HepG2 (cell line): ENCODE results near the gene CBFA2T2. TPM values are rescaled to one million over a fixed set of nuclear protein-coding genes. Genes with fewer than 3 reads are reported as not detected.
"Not testable (repeated sequence)": the region's sequence is repeated elsewhere in the genome, so short reads cannot be mapped to it uniquely, and the experiment has no call there.

ENCODE experiments used
- ATAC-seq: fragments of 200-7000 bp; cut with Tn5 transposase; 3 replicates; pipeline ENCODE4 v1.9.1; 2020; ENCODE audit warnings: mild to moderate bottlenecking, moderate library complexity
- BruUV-seq: library from RNA; stranded (reverse); fragments of 400-500 nt; replicated peaks from 2 replicates; lab custom pipeline; 2021; lab: Mats Ljungman, UMichigan
- CTCF ChIA-PET: fragments of 300-600 bp; formaldehyde crosslinking; extraction: SDS; loops from one replicate; lab custom pipeline; 2021; ENCODE audit warnings: low total read pairs, inconsistent platforms, low intra/inter-chr PET ratio; lab: Yijun Ruan, JAX
- POLR2A ChIA-PET: fragments of 350-600 bp; sonication (Branson Sonifier 250); formaldehyde crosslinking; loops from one replicate; lab custom pipeline; 2020; ENCODE audit warnings: antibody characterized with exemption, inconsistent platforms; lab: Yijun Ruan, JAX
- DNase-seq: peaks from one replicate; pipeline ENCODE4 v3.0.0-alpha.2; 2015; ENCODE audit warnings: low spot score
- FAIRE-seq: peaks from 3 replicates; lab custom pipeline; 2011; peaks lifted over from hg19 to GRCh38; lab: Jason Lieb, UNC
- H2AFZ ChIP-seq: one replicate; pipeline ENCODE4 v1.6.1; 2011; ENCODE audit warnings: low read length, inconsistent platforms
- H3K27ac ChIP-seq: fragments of 300-600 bp; 3 replicates; pipeline ENCODE4 v1.8.0; 2011; ENCODE audit warnings: mixed run types, mild to moderate bottlenecking, mixed read lengths, low read length, inconsistent platforms; ENCODE audit not compliant: insufficient read depth; ENCODE audit errors: extremely low read length
- H3K27me3 ChIP-seq, 2 experiments: fragments of 200-600 bp in 1 of 2; 2 replicates in 1 of 2; 3 replicates in 1 of 2; pipeline versions ENCODE4 v1.6.0 to v1.8.0; 2011; ENCODE audit warnings: low read length in 2 of 2, mild to moderate bottlenecking in 2 of 2, moderate library complexity in 2 of 2, inconsistent platforms in 1 of 2; ENCODE audit not compliant: insufficient read depth in 2 of 2, control insufficient read depth in 1 of 2
- H3K36me3 ChIP-seq, 2 experiments: fragments of 200-600 bp in 1 of 2; replicated peaks in 1 of 2; 2 replicates in 1 of 2; 3 replicates in 1 of 2; pipeline versions ENCODE4 v1.5.1 to v1.8.0; 2011; ENCODE audit warnings: low read length in 2 of 2, inconsistent platforms in 1 of 2; ENCODE audit not compliant: insufficient read depth in 2 of 2, control insufficient read depth in 1 of 2
- H3K4me1 ChIP-seq: 2 replicates; pipeline ENCODE4 v1.5.1; 2012; ENCODE audit warnings: low read length, inconsistent platforms; ENCODE audit not compliant: insufficient read depth
- H3K4me2 ChIP-seq: 2 replicates; pipeline ENCODE4 v1.6.0; 2011; ENCODE audit warnings: low read depth, low read length, inconsistent platforms
- H3K4me3 ChIP-seq, 3 experiments: fragments of 200-600 bp in 1 of 3; sonication (generic), shearing (Covaris generic) in 1 of 3; replicated peaks in 1 of 3; 2 replicates each; pipeline ENCODE4 v1.5.1; 2011 to 2016; ENCODE audit warnings: low read length in 3 of 3, inconsistent platforms in 2 of 3, low read depth in 2 of 3, mild to moderate bottlenecking in 2 of 3, control low read depth in 1 of 3, mixed read lengths in 1 of 3; ENCODE audit not compliant: insufficient read depth in 1 of 3
- H3K79me2 ChIP-seq: one replicate; pipeline ENCODE4 v1.6.1; 2011; ENCODE audit warnings: low read length, inconsistent platforms; ENCODE audit not compliant: insufficient read depth
- H3K9ac ChIP-seq: 2 replicates; pipeline ENCODE4 v1.6.0; 2011; ENCODE audit warnings: mild to moderate bottlenecking, low read depth, low read length, inconsistent platforms; ENCODE audit not compliant: insufficient read depth
- H3K9me3 ChIP-seq: 2 replicates; pipeline ENCODE4 v1.5.1; 2012; ENCODE audit warnings: mild to moderate bottlenecking, low read length
- H4K20me1 ChIP-seq: 2 replicates; pipeline ENCODE4 v1.6.0; 2011; ENCODE audit warnings: inconsistent platforms, mild to moderate bottlenecking, low read length, moderate library complexity; ENCODE audit not compliant: insufficient read depth
- GLI4 ChIP-seq: sonication (generic); formaldehyde crosslinking; IDR thresholded peaks from 2 replicates; pipeline ENCODE4 v1.5.1; 2020; ENCODE audit warnings: missing genetic modification reagents, mild to moderate bottlenecking, moderate library complexity, borderline replicate concordance
- ZKSCAN1 ChIP-seq: fragments of 150-350 bp; IDR thresholded peaks from 2 replicates; pipeline ENCODE4 v1.6.1; 2014; ENCODE audit warnings: low read length
- ZNF350 ChIP-seq: sonication (generic); formaldehyde crosslinking; IDR thresholded peaks from 2 replicates; pipeline ENCODE4 v1.4.0; 2020; ENCODE audit warnings: mild to moderate bottlenecking, low read depth, missing genetic modification reagents, borderline replicate concordance
- WGBS: methylation state at CpG from one replicate; pipeline ENCODE4 v1.1.6; 2017; ENCODE audit warnings: low lambda C conversion rate; 5-methylcytosine and 5-hydroxymethylcytosine counted together
- in situ Hi-C: cut with HindIII; loops from 2 replicates; pipeline ENCODE4 v1.10.0; 2017; ENCODE audit warnings: low pct_unique_long_range_greater_than_20kb; ENCODE audit not compliant: extremely low pct_ligation_motif_present
- intact Hi-C: fragments of 100-400 bp; cut with micrococcal nuclease; formaldehyde crosslinking; loops from one replicate; pipeline ENCODE4 v1.10.0; 2022; ENCODE audit not compliant: unreplicated experiment
- polyA plus RNA-seq, 8 experiments: library from polyadenylated mRNA; depleted of rRNA in 3 of 8; stranded (reverse) in 7 of 8; unstranded in 1 of 8; fragments of >200 nt; fragmentation: Illumina TruSeq in 4 of 8; extraction: Trizol in 4 of 8; gene quantifications; 2 replicates each; pipeline versions ENCODE4 v1.2.1 to v1.2.3, GENCODE V29; 2011 to 2016; ENCODE audit warnings: low read depth in 4 of 8, missing spikeins in 1 of 8, mixed read lengths in 1 of 8; ENCODE audit not compliant: insufficient read depth in 1 of 8
- total RNA-seq, 5 experiments: library from RNA; depleted of rRNA; stranded (reverse); fragments of >200 nt; fragmentation: Illumina TruSeq; extraction: Trizol; gene quantifications; 2 replicates each; pipeline ENCODE4 v1.2.3, GENCODE V29; 2016; ENCODE audit warnings: low read depth in 1 of 5

CBFA2T2 gene
- total and polyA plus RNA-seq, 2 of the 13 experiments (the other 11 are each of a cell fraction or from before 2014, with no cell fraction given), result 6.3 to 21.2 TPM

GRCh38 chr20:33589059-33589458 is 99.2 kb downstream of the CBFA2T2 start:
- no peak for DNase-seq
- POLR2A ChIA-PET, result no interaction called here
- Histone ChIP-seq H3K4me3 (no peak overlapping the region), H4K20me1 (no peaks in the 10 kb centered on the region), H3K4me1 (0 out of 2 replicates have a peak, but pooled peaks cover 6% of the 10 kb centered on the region), H3K79me2 (no peaks in the 10 kb centered on the region), H3K27me3 (no peaks in the 10 kb centered on the region), H2AFZ (no peak overlapping the region), H3K9ac (no peak overlapping the region)
- in situ Hi-C loops (no loop called here), intact Hi-C loops (no loop called here)
- 0 out of 2 replicates have a peak, but pooled peaks have one; percentile 39 for TF ChIP-seq GLI4
- TF ChIP-seq ZKSCAN1, result no peak
- no peak for TF ChIP-seq ZNF350 (CRISPR knock-in tag)
- TF ChIP-seq, all 625 proteins: peak for 1
- Histone ChIP-seq H3K9me3 (no peaks in the 10 kb centered on the region), H3K36me3 (no peaks in the 10 kb centered on the region), H3K27ac (no peak overlapping the region), H3K4me2 (no peak overlapping the region)
- ATAC-seq, result no peak
- no TSS peak for BruUV-seq
- no peak for FAIRE-seq
- CTCF ChIA-PET, result no interaction called here

GRCh38 chr20:33591901-33592300 is 102.0 kb downstream of the CBFA2T2 start:
- H2AFZ ChIP-seq, in situ Hi-C loops, H3K27me3 ChIP-seq, ATAC-seq, H3K4me1 ChIP-seq, H4K20me1 ChIP-seq, BruUV-seq, FAIRE-seq, H3K4me2 ChIP-seq, H3K4me3 ChIP-seq, CTCF ChIA-PET, DNase-seq, H3K36me3 ChIP-seq, H3K79me2 ChIP-seq, POLR2A ChIA-PET, intact Hi-C loops, H3K9ac ChIP-seq, H3K27ac ChIP-seq, H3K9me3 ChIP-seq: not testable (repeated sequence)
- 94% methylated on average over 9 of the region's 9 CpGs for WGBS
